Measurements from ENCODE around the gene C1orf159.

DNA sequence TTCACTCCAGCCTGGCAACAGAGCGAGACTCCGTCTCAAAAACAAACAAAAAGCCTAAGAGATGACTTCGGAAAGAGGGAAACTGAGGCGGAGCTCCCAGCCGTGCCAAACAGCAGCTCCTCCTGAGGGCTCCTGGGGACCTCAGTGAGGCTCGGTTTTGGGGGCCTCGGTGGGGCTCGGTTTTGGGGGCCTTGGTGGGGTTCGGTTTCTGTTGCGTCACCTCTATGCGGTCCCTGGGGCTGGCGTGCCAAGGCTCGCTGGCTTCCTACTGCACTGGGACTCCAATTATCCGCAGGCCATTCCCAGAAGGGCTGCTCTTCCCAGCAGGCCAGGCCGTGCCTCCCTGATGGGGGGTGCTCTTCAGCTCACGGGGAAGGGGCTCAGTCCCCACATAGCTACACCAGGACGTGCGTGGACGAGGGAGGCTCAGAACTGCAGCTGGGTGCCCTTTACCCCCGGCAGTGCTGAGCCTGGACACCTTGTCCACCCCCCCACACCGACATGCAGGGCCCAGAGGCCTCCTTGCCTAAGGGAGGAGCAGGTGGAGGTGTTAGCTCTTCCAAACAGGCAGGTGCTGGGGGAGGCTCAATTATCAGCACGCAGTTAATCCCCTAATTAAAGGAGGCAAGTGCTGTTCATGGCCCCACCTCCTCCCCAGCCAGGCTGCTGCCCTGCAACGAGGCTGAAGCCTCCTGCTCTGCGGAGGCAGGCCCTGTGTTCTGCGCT lies 5.1 kb upstream of the C1orf159 start:
- no peak for TF ChIP-seq EZH2 (IDR thresholded peaks at IDR 0.05; ENCODE audit: borderline replicate concordance, low read depth, low read length, severe bottlenecking)
- TF ChIP-seq, protein P1, sequence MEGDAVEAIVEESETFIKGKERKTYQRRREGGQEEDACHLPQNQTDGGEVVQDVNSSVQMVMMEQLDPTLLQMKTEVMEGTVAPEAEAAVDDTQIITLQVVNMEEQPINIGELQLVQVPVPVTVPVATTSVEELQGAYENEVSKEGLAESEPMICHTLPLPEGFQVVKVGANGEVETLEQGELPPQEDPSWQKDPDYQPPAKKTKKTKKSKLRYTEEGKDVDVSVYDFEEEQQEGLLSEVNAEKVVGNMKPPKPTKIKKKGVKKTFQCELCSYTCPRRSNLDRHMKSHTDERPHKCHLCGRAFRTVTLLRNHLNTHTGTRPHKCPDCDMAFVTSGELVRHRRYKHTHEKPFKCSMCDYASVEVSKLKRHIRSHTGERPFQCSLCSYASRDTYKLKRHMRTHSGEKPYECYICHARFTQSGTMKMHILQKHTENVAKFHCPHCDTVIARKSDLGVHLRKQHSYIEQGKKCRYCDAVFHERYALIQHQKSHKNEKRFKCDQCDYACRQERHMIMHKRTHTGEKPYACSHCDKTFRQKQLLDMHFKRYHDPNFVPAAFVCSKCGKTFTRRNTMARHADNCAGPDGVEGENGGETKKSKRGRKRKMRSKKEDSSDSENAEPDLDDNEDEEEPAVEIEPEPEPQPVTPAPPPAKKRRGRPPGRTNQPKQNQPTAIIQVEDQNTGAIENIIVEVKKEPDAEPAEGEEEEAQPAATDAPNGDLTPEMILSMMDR (IDR thresholded peaks at IDR 0.05; ENCODE audit: borderline replicate concordance, extremely low read depth, low read length, poor library complexity, severe bottlenecking), result no peak

All from DND-41 (cell line).